ENCODE data around the gene NACC1.

- TF ChIP-seq CTCF (IDR thresholded peaks at IDR 0.05; ENCODE audit: low read depth, low read length, poor library complexity, severe bottlenecking), result no peak
- TF ChIP-seq EZH2phosphoT487 (IDR thresholded peaks at IDR 0.05; ENCODE audit: borderline replicate concordance, low read length), result no peak
Measured at GRCh38 chr19:13163609-13164342, 45.7 kb downstream of the NACC1 start.
